Activated naive CD4-positive, alpha-beta T cell treated with anti-CD3 and anti-CD28 coated beads for 36 hours (primary cell): Measurements from ENCODE around the gene OGDH. TPM values are rescaled to one million over a fixed set of nuclear protein-coding genes. Genes with fewer than 3 reads are reported as not detected.
"Not testable (repeated sequence)": the region's sequence is repeated elsewhere in the genome, so short reads cannot be mapped to it uniquely, and the experiment has no call there.

ENCODE experiments used
- CTCF ChIA-PET: fragments of 350-600 bp; sonication (Branson Sonifier 250); formaldehyde crosslinking; loops from one replicate; lab custom pipeline; 2021; ENCODE audit warnings: antibody characterized with exemption; lab: Charles Lee
- DNase-seq: peaks from one replicate; pipeline ENCODE4 v3.0.0-alpha.2; 2020
- H3K27ac Mint-ChIP-seq: one replicate; pipeline ENCODE4 v1.8.0; 2021; ENCODE audit warnings: mild to moderate bottlenecking, mixed read lengths
- H3K27me3 Mint-ChIP-seq: one replicate; pipeline ENCODE4 v1.8.0; 2021; ENCODE audit warnings: low read depth, mixed read lengths
- H3K36me3 Mint-ChIP-seq: one replicate; pipeline ENCODE4 v1.8.0; 2021; ENCODE audit warnings: low read depth, mixed read lengths
- H3K4me1 Mint-ChIP-seq: one replicate; pipeline ENCODE4 v1.8.0; 2021; ENCODE audit warnings: low read depth, mixed read lengths
- H3K4me3 Mint-ChIP-seq: one replicate; pipeline ENCODE4 v1.8.0; 2021; ENCODE audit warnings: mild to moderate bottlenecking, moderate library complexity, mixed read lengths
- H3K9me3 Mint-ChIP-seq: one replicate; pipeline ENCODE4 v1.8.0; 2021; ENCODE audit warnings: mixed read lengths
- intact Hi-C: fragments of 100-400 bp; cut with micrococcal nuclease; formaldehyde crosslinking; loops from one replicate; pipeline ENCODE4 v1.15.1; 2023
- total RNA-seq, 2 experiments: library from RNA; stranded (reverse); gene quantifications; one replicate each; pipeline ENCODE4 v1.2.3, GENCODE V29; 2021

Gene OGDH
- 10 to 100 TPM; 73.9 to 78.4 TPM for total RNA-seq

GRCh38 chr7:44606341-44607140 is at the start of gene OGDH:
TSS of gene OGDH (plus strand) at chr7:44606627. CDS start at chr7:44624344, 17,717 bp downstream.
- Mint-ChIP-seq H3K9me3 (no peaks in the 10 kb centered on the region), H3K36me3 (peaks cover 12% of the 10 kb centered on the region), H3K27me3 (no peaks in the 10 kb centered on the region), H3K27ac (peak within 1 kb of the TSS; percentile 97), H3K4me3 (peak within 1 kb of the TSS; percentile 96), H3K4me1 (peaks cover 31% of the 10 kb centered on the region)
- intact Hi-C loops, result loop anchor here (1.0 kb wide), 10 partner anchors 11 to 505 kb away; partner anchors contain the start of genes CCM2, H2AZ2, PPIA and PURB
- CTCF ChIA-PET, result interaction anchor here (0.7 to 2.4 kb wide), 6 partner anchors 9 to 33 kb away, joined by 3 to 17 read pairs (median 4); no protein-coding TSS in a partner anchor
- DNase-seq, result peak; percentile 100

- CTCF ChIA-PET, result no interaction called here
- Mint-ChIP-seq H3K36me3 (no peaks in the 10 kb centered on the region), H3K27ac (no peak overlapping the region), H3K27me3 (no peaks in the 10 kb centered on the region), H3K4me1 (no peaks in the 10 kb centered on the region), H3K9me3 (no peaks in the 10 kb centered on the region), H3K4me3 (no peak overlapping the region)
- intact Hi-C loops, result no loop called here
- no peak for DNase-seq
Measured at GRCh38 chr7:44557485-44557884, 48.9 kb upstream of the OGDH start.

GRCh38 chr7:44559485-44559884 is 46.9 kb upstream of the OGDH start:
- DNase-seq, result no peak
- H3K27ac Mint-ChIP-seq, result no peak overlapping the region
- CTCF ChIA-PET, result no interaction called here
- H3K4me1 Mint-ChIP-seq, result no peaks in the 10 kb centered on the region
- H3K36me3 Mint-ChIP-seq, result peaks cover 3% of the 10 kb centered on the region
- intact Hi-C loops, result no loop called here
- no peaks in the 10 kb centered on the region for H3K9me3 Mint-ChIP-seq
- H3K4me3 Mint-ChIP-seq, result no peak overlapping the region
- no peaks in the 10 kb centered on the region for H3K27me3 Mint-ChIP-seq

GRCh38 chr7:44561481-44561880 is 44.9 kb upstream of the OGDH start:
- Mint-ChIP-seq H3K4me3 (no peak overlapping the region), H3K36me3 (peaks cover 14% of the 10 kb centered on the region), H3K9me3 (no peaks in the 10 kb centered on the region), H3K27me3 (no peaks in the 10 kb centered on the region), H3K4me1 (no peaks in the 10 kb centered on the region), H3K27ac (no peak overlapping the region)
- DNase-seq, result no peak
- CTCF ChIA-PET, result interaction anchor here (1.3 kb wide), 1 partner anchor 12 kb away, joined by 3 read pairs; no protein-coding TSS in a partner anchor
- intact Hi-C loops, result loop anchor here (10.0 kb wide), 1 partner anchor 187 kb away; no protein-coding TSS in a partner anchor

GRCh38 chr7:44561962-44562621 is 44.3 kb upstream of the OGDH start:
- no peaks in the 10 kb centered on the region for H3K27me3 Mint-ChIP-seq
- peaks cover 17% of the 10 kb centered on the region for H3K36me3 Mint-ChIP-seq
- no peaks in the 10 kb centered on the region for H3K9me3 Mint-ChIP-seq
- CTCF ChIA-PET, result interaction anchor here (0.9 to 1.3 kb wide), 2 partner anchors 11 kb away, joined by 3 read pairs; no protein-coding TSS in a partner anchor
- H3K4me1 Mint-ChIP-seq, result peaks cover under 1% of the 10 kb centered on the region
- no peak overlapping the region for H3K27ac Mint-ChIP-seq
- intact Hi-C loops, result loop anchor here (10.0 kb wide), 1 partner anchor 187 kb away; no protein-coding TSS in a partner anchor
- no peak overlapping the region for H3K4me3 Mint-ChIP-seq
- DNase-seq, result no peak

GRCh38 chr7:44562622-44562962 is 43.8 kb upstream of the OGDH start:
- not testable (repeated sequence) for H3K4me1 Mint-ChIP-seq, DNase-seq, H3K4me3 Mint-ChIP-seq, H3K9me3 Mint-ChIP-seq, H3K27me3 Mint-ChIP-seq, H3K27ac Mint-ChIP-seq
- peaks cover 22% of the 10 kb centered on the region for H3K36me3 Mint-ChIP-seq
- CTCF ChIA-PET, result interaction anchor here (0.9 kb wide), 1 partner anchor 10 kb away, joined by 3 read pairs; no protein-coding TSS in a partner anchor
- intact Hi-C loops, result loop anchor here (10.0 kb wide), 1 partner anchor 188 kb away; no protein-coding TSS in a partner anchor

- peaks cover 3% of the 10 kb centered on the region for H3K4me1 Mint-ChIP-seq
- DNase-seq, result no peak
- no peak overlapping the region for H3K27ac Mint-ChIP-seq
- no peaks in the 10 kb centered on the region for H3K9me3 Mint-ChIP-seq
- H3K27me3 Mint-ChIP-seq, result no peaks in the 10 kb centered on the region
- H3K36me3 Mint-ChIP-seq, result peaks cover 24% of the 10 kb centered on the region
- intact Hi-C loops, result loop anchor here (10.0 kb wide), 1 partner anchor 188 kb away; no protein-coding TSS in a partner anchor
- CTCF ChIA-PET, result interaction anchor here (4.0 kb wide), 1 partner anchor 12 kb away, joined by 34 read pairs; the partner anchor contains the start of gene DDX56
- no peak overlapping the region for H3K4me3 Mint-ChIP-seq
Measured at GRCh38 chr7:44563171-44563679, 43.2 kb upstream of the OGDH start.

- CTCF ChIA-PET, result interaction anchor here (0.5 to 4.2 kb wide), 26 partner anchors 8 to 571 kb away, joined by 3 to 34 read pairs (median 4); partner anchors contain the start of genes DDX56 and TMED4
- no peak overlapping the region for H3K4me3 Mint-ChIP-seq
- peaks cover 8% of the 10 kb centered on the region for H3K4me1 Mint-ChIP-seq
- peak overlapping the region; percentile 1 for H3K27ac Mint-ChIP-seq
- no peaks in the 10 kb centered on the region for H3K9me3 Mint-ChIP-seq
- H3K27me3 Mint-ChIP-seq, result no peaks in the 10 kb centered on the region
- H3K36me3 Mint-ChIP-seq, result peaks cover 35% of the 10 kb centered on the region
- DNase-seq, result no peak
- intact Hi-C loops, result loop anchor here (1.0 to 10.0 kb wide), 3 partner anchors 190 to 323 kb away; no protein-coding TSS in a partner anchor
Measured at GRCh38 chr7:44564606-44565005, 41.8 kb upstream of the OGDH start.

GRCh38 chr7:44565097-44565794 is 41.2 kb upstream of the OGDH start:
- no peaks in the 10 kb centered on the region for H3K27me3 Mint-ChIP-seq
- H3K9me3 Mint-ChIP-seq, result no peaks in the 10 kb centered on the region
- intact Hi-C loops, result loop anchor here (1.0 to 10.0 kb wide), 3 partner anchors 190 to 324 kb away; no protein-coding TSS in a partner anchor
- H3K4me1 Mint-ChIP-seq, result peaks cover 11% of the 10 kb centered on the region
- CTCF ChIA-PET, result interaction anchor here (0.5 to 4.2 kb wide), 39 partner anchors 9 to 571 kb away, joined by 3 to 34 read pairs (median 4); partner anchors contain the start of genes DDX56 and TMED4
- peak overlapping the region; percentile 9 for H3K27ac Mint-ChIP-seq
- no peak overlapping the region for H3K4me3 Mint-ChIP-seq
- DNase-seq, result peak; percentile 71
- peaks cover 41% of the 10 kb centered on the region for H3K36me3 Mint-ChIP-seq

GRCh38 chr7:44565795-44566559 is 40.5 kb upstream of the OGDH start:
- Mint-ChIP-seq H3K27ac (no peak overlapping the region), H3K4me1 (peaks cover 15% of the 10 kb centered on the region), H3K9me3 (no peaks in the 10 kb centered on the region), H3K36me3 (peaks cover 45% of the 10 kb centered on the region), H3K27me3 (no peaks in the 10 kb centered on the region), H3K4me3 (no peak overlapping the region)
- DNase-seq, result no peak
- intact Hi-C loops, result loop anchor here (1.0 to 10.0 kb wide), 3 partner anchors 191 to 325 kb away; no protein-coding TSS in a partner anchor
- CTCF ChIA-PET, result interaction anchor here (0.6 to 4.2 kb wide), 32 partner anchors 9 to 570 kb away, joined by 3 to 34 read pairs (median 4); partner anchors contain the start of genes DDX56 and TMED4
